ENCODE measurements around the gene GRIP1.

DNA sequence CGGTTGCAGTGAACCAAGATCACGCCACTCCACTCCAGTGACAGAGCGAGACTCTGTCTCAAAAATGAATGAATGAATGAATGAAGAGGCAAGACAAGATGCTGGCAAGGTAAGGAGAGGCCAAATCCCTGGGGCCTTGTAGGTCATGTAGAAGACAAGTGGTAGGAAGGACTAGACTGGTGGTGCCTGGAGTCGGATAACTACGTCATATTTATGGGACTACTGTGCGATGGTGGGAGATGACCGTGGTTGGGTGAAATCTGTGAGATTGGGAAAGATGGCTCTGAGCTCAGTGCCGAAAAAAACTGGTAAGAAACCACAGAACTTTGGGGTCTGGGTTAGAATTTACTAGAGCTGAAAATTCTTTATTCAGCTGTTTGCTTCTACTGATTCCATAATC, 326.0 kb downstream of the GRIP1 start:
- TF ChIP-seq, protein P1, sequence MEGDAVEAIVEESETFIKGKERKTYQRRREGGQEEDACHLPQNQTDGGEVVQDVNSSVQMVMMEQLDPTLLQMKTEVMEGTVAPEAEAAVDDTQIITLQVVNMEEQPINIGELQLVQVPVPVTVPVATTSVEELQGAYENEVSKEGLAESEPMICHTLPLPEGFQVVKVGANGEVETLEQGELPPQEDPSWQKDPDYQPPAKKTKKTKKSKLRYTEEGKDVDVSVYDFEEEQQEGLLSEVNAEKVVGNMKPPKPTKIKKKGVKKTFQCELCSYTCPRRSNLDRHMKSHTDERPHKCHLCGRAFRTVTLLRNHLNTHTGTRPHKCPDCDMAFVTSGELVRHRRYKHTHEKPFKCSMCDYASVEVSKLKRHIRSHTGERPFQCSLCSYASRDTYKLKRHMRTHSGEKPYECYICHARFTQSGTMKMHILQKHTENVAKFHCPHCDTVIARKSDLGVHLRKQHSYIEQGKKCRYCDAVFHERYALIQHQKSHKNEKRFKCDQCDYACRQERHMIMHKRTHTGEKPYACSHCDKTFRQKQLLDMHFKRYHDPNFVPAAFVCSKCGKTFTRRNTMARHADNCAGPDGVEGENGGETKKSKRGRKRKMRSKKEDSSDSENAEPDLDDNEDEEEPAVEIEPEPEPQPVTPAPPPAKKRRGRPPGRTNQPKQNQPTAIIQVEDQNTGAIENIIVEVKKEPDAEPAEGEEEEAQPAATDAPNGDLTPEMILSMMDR (IDR thresholded peaks at IDR 0.05 in 2 of 3, conservative IDR thresholded peaks at IDR 0.05 in 1 of 3; ENCODE audit: control insufficient read depth in 2 of 3, extremely low read depth in 1 of 3, insufficient read depth in 1 of 3, low read depth in 3 of 3, low read length in 3 of 3) = no peak
- TF ChIP-seq, protein P2, sequence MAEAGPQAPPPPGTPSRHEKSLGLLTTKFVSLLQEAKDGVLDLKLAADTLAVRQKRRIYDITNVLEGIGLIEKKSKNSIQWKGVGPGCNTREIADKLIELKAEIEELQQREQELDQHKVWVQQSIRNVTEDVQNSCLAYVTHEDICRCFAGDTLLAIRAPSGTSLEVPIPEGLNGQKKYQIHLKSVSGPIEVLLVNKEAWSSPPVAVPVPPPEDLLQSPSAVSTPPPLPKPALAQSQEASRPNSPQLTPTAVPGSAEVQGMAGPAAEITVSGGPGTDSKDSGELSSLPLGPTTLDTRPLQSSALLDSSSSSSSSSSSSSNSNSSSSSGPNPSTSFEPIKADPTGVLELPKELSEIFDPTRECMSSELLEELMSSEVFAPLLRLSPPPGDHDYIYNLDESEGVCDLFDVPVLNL (IDR thresholded peaks at IDR 0.05; ENCODE audit: low read depth, low read length) = no peak
- TF ChIP-seq CBFB (IDR thresholded peaks at IDR 0.05; ENCODE audit: low read depth) (no peak), POLR2A (IDR thresholded peaks at IDR 0.05; ENCODE audit: low read depth, low read length) (no peak), ZNF384 (IDR thresholded peaks at IDR 0.05; ENCODE audit: borderline replicate concordance, low read depth, low read length) (no peak), RAD21 (IDR thresholded peaks at IDR 0.05; ENCODE audit: insufficient read depth, low read depth, low read length) (no peak), ZNF274 (IDR thresholded peaks at IDR 0.05; ENCODE audit: insufficient read depth, insufficient read length) (no peak)

All from GM12878 (cell line).